Cardiac muscle cell (in vitro differentiated cells and primary cell): Measurements from ENCODE around the gene NUP153. TPM values are rescaled to one million over a fixed set of nuclear protein-coding genes. Genes with fewer than 3 reads are reported as not detected.

ENCODE experiments used
- DNase-seq, 2 donors: peaks; one replicate each; pipeline versions ENCODE4 v3.0.0 to v3.0.0-alpha.2; 2010 to 2017; ENCODE audit warnings: low read depth in 1 of 2, low spot score in 1 of 2
- H3K27ac ChIP-seq: fragments of 200-600 bp; sonication (generic); 2 replicates; pipeline ENCODE4 v1.5.1; 2016
- H3K27me3 ChIP-seq: fragments of 200-600 bp; sonication (generic); 2 replicates; pipeline ENCODE4 v1.6.0; 2016; ENCODE audit warnings: control low read depth
- H3K36me3 ChIP-seq: fragments of 200-600 bp; sonication (generic); 2 replicates; pipeline ENCODE4 v1.5.1; 2016; ENCODE audit warnings: control low read depth
- H3K4me1 ChIP-seq: fragments of 200-600 bp; sonication (generic); 2 replicates; pipeline ENCODE4 v1.8.1; 2017; ENCODE audit warnings: low read depth, mild to moderate bottlenecking, mixed run types
- H3K4me3 ChIP-seq: fragments of 200-600 bp; sonication (generic); 2 replicates; pipeline ENCODE4 v1.5.1; 2016; ENCODE audit warnings: mild to moderate bottlenecking
- H3K9me3 ChIP-seq: fragments of 200-600 bp; sonication (generic); 2 replicates; pipeline ENCODE4 v1.5.1; 2017; ENCODE audit warnings: low read depth, mild to moderate bottlenecking, control low read depth
- polyA plus RNA-seq: library from polyadenylated mRNA; unstranded; fragments of >200 nt; fragmentation: Nextera tagmentation; extraction: Ambion mirVana; gene quantifications from 2 replicates; pipeline ENCODE4 v1.2.1, GENCODE V29; 2016
- total RNA-seq: library from RNA; depleted of rRNA; stranded (reverse); fragments of >200 nt; gene quantifications from 2 replicates; pipeline ENCODE4 v1.2.3, GENCODE V29; 2016
- TF ChIP-seq, protein P1 (sequence below): IDR thresholded peaks from 2 replicates; pipeline ENCODE4 v1.5.1; 2012; ENCODE audit warnings: low read depth, mild to moderate bottlenecking, low read length

The NUP153 gene
- total and polyA plus RNA-seq, 2 experiments from 2014 or later, result 9.2 to 26.2 TPM

DNA sequence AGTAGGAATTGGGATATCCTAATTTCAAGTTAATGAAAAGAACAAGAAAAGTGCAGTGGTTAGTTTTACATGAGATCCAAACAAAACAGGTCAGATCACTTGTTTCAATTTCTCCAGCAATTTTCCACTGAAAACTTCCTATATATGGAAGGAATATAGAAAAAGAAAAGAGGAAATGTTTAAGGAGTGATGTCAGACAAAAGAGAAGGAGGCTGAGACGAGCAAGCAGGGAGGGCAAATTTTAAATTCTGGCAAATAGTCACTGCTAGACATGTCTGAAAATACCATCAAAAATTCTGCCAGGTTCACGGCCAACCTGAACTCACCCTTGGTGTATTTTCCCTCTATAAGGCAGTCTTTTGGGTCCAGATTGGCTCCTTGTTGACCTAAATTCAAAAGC is 9.5 kb upstream of the NUP153 start:
- Histone ChIP-seq H3K27me3 (no peaks in the 10 kb centered on the region), H3K27ac (no peak overlapping the region), H3K36me3 (no peaks in the 10 kb centered on the region), H3K4me1 (no peaks in the 10 kb centered on the region), H3K9me3 (no peaks in the 10 kb centered on the region), H3K4me3 (no peak overlapping the region)
- DNase-seq, result no peak
- TF ChIP-seq, protein P1, sequence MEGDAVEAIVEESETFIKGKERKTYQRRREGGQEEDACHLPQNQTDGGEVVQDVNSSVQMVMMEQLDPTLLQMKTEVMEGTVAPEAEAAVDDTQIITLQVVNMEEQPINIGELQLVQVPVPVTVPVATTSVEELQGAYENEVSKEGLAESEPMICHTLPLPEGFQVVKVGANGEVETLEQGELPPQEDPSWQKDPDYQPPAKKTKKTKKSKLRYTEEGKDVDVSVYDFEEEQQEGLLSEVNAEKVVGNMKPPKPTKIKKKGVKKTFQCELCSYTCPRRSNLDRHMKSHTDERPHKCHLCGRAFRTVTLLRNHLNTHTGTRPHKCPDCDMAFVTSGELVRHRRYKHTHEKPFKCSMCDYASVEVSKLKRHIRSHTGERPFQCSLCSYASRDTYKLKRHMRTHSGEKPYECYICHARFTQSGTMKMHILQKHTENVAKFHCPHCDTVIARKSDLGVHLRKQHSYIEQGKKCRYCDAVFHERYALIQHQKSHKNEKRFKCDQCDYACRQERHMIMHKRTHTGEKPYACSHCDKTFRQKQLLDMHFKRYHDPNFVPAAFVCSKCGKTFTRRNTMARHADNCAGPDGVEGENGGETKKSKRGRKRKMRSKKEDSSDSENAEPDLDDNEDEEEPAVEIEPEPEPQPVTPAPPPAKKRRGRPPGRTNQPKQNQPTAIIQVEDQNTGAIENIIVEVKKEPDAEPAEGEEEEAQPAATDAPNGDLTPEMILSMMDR, result no peak

DNA sequence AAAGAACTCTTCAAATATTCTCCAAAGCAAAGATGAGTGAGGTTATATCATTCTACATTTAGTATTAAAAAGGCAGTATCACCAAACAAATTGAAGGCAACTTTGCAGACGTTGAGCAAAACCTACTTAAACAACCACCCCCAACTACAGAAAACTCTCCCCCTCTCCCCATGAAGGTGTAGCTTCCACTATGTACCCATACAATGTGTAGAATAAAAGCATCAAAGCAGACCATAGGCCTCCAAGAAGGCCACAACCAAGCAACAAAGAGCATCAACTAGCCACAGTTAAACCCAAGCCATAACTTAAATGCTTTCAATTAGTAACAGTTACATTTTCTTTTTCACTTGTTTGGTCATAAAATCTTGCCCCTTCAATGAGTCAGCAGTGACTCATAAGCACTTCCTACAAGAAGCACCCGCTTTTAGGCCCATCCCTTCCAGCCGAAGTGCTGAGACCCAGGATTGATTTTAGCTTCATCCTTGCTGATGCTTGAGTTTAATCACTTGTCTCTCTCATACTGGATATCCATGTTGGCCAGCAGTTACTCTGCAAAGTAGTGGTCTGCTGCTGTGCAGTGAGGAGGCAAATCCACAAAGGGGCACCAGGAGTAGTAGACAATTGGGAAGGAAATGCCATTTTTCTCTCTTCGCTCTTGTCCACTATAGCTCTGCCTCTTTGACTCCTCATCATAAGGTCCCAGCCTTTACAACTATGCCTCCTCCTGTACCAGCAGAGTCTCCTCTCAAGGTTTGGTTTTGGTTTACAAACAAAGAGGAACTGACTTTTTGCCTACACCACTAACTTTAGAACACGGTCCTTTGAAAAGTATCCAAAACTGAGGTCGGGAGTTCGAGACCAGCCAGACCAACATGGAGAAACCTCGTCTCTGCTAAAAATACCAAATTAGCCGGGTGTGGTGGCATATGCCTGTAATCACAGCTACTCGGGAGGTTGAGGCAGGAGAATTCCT is 8.4 kb upstream of the NUP153 start:
- Histone ChIP-seq H3K4me3 (no peak overlapping the region), H3K36me3 (no peaks in the 10 kb centered on the region), H3K27ac (no peak overlapping the region), H3K27me3 (no peaks in the 10 kb centered on the region), H3K9me3 (no peaks in the 10 kb centered on the region), H3K4me1 (no peaks in the 10 kb centered on the region)
- DNase-seq, result peak in 1 of 2 donors; percentile 85
- TF ChIP-seq, protein P1, result no peak

DNA sequence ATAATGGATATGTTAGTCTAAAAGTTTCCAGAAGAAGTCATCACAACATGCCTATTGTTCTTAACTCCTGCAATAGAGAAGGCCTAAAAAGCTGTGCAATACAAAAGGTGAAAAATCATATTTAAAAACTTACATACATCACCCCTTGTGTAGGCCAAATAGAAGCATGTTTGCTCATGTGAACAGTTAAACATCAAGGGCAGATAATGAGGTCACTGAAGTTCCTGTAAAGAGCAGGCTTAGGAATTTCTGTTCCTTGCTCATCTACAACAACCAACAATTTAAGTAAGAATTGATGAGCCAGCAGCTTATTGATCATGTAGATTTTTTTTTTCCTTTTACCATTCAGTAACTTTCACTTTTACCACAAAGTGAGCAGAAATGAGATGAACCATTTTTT is 7.5 kb upstream of the NUP153 start:
- Histone ChIP-seq H3K9me3 (no peaks in the 10 kb centered on the region), H3K27ac (no peak overlapping the region), H3K36me3 (no peaks in the 10 kb centered on the region), H3K4me1 (no peaks in the 10 kb centered on the region), H3K27me3 (no peaks in the 10 kb centered on the region), H3K4me3 (no peak overlapping the region)
- TF ChIP-seq, protein P1, result no peak
- no peak for DNase-seq

DNA sequence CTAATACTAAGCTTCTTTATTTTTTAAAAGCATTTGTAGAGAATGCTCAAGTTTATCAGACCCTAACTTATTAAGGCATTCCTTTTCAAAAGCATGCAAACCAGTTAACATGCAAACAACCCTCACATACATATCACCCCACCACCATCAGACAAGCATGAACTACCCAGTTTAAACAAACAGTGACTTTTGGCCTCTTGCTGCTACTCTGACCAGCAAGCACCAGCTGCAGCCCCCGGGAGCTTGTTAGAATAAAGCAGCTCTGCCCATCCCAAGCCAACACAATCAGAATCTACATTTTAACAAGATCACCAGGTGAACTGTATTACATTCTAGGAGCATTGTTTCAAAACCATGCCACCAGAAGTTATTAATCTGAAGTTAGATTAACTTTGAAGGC is 5.9 kb upstream of the NUP153 start:
- Histone ChIP-seq H3K36me3 (no peaks in the 10 kb centered on the region), H3K9me3 (no peaks in the 10 kb centered on the region), H3K27ac (no peak overlapping the region), H3K4me1 (no peaks in the 10 kb centered on the region), H3K27me3 (no peaks in the 10 kb centered on the region), H3K4me3 (no peak overlapping the region)
- TF ChIP-seq, protein P1, result no peak
- no peak for DNase-seq

DNA sequence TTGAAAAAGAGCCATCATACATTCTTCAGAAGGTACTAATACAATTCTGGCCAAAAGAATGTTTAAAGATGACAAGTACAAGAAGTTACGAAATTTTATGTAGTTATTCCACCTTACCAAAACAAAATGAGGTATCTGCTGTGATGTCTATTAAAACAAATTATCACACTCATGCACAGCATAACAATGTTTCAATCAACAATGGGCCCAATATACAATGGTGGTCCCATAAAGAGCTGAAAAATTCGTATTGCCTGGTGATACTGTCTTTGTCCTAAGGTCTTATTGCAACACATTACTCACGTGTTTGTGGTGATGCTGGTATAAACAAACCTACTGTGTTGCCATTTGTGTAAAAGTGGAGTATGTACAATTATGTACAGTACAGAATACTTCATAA is 3.6 kb upstream of the NUP153 start:
- DNase-seq, result no peak
- no peaks in the 10 kb centered on the region for H3K4me1 ChIP-seq
- TF ChIP-seq, protein P1, result no peak

More for the DNA sequence above, 3.6 kb upstream of the NUP153 start:
- no peak overlapping the region for H3K4me3 ChIP-seq
- no peaks in the 10 kb centered on the region for H3K9me3 ChIP-seq
- H3K36me3 ChIP-seq, result no peaks in the 10 kb centered on the region
- H3K27me3 ChIP-seq, result no peaks in the 10 kb centered on the region
- no peak overlapping the region for H3K27ac ChIP-seq
